A673 (cell line): ENCODE results near the gene CD6. TPM values are rescaled to one million over a fixed set of nuclear protein-coding genes. Genes with fewer than 3 reads are reported as not detected.

Experiments used
- BruUV-seq: library from RNA; stranded (reverse); fragments of 400-500 nt; replicated peaks from 2 replicates; lab custom pipeline; 2021; lab: Mats Ljungman, UMichigan
- CTCF ChIA-PET: fragments of 300-600 bp; sonication (Branson Sonifier 250); formaldehyde crosslinking; loops from one replicate; lab custom pipeline; 2022; ENCODE audit warnings: antibody characterized with exemption; lab: Charles Lee
- POLR2A ChIA-PET: fragments of 300-600 bp; sonication (Branson Sonifier 250); formaldehyde crosslinking; loops from one replicate; lab custom pipeline; 2022; ENCODE audit warnings: antibody characterized with exemption; ENCODE audit not compliant: low non-redundant PET; lab: Charles Lee
- DNase-seq: peaks from one replicate; pipeline ENCODE4 v3.0.0-alpha.2; 2015; ENCODE audit warnings: low spot score
- H3K27ac ChIP-seq: fragments of 200-600 bp; sonication (generic); 2 replicates; pipeline ENCODE4 v1.5.1; 2016; ENCODE audit warnings: mixed run types, low read depth, mild to moderate bottlenecking, mixed read lengths, antibody characterized with exemption, low read length; ENCODE audit not compliant: poor library complexity, severe bottlenecking
- H3K27me3 ChIP-seq: fragments of 200-600 bp; sonication (generic); replicated peaks from 2 replicates; pipeline ENCODE4 v1.6.1; 2017; ENCODE audit warnings: mixed run types, low read depth, mild to moderate bottlenecking, mixed read lengths, antibody characterized with exemption, low read length; ENCODE audit not compliant: insufficient read depth, poor library complexity
- H3K36me3 ChIP-seq: fragments of 200-600 bp; sonication (generic); 2 replicates; pipeline ENCODE4 v1.6.1; 2016; ENCODE audit warnings: mixed run types, mild to moderate bottlenecking, mixed read lengths, antibody characterized with exemption, low read length; ENCODE audit not compliant: insufficient read depth, poor library complexity, severe bottlenecking
- H3K4me1 ChIP-seq: fragments of 200-600 bp; sonication (generic); 2 replicates; pipeline ENCODE4 v1.6.1; 2017; ENCODE audit warnings: mixed run types, mild to moderate bottlenecking, mixed read lengths, antibody characterized with exemption, low read length; ENCODE audit not compliant: insufficient read depth, poor library complexity, severe bottlenecking
- H3K4me3 ChIP-seq: fragments of 200-600 bp; sonication (generic); 2 replicates; pipeline ENCODE4 v1.5.1; 2016; ENCODE audit warnings: low read depth, mixed run types, mild to moderate bottlenecking, mixed read lengths, low read length; ENCODE audit not compliant: poor library complexity, severe bottlenecking
- H3K9me3 ChIP-seq: fragments of 200-600 bp; sonication (generic); 2 replicates; pipeline ENCODE4 v1.6.1; 2016; ENCODE audit warnings: mixed run types, low read depth, mild to moderate bottlenecking, mixed read lengths, antibody characterized with exemption, low read length; ENCODE audit not compliant: poor library complexity, severe bottlenecking
- CTCF ChIP-seq: fragments of 300-800, 200-600 bp; sonication (generic); conservative IDR thresholded peaks from 2 replicates; pipeline ENCODE4 v1.5.1; 2017; ENCODE audit warnings: low read depth, mild to moderate bottlenecking, antibody characterized with exemption, low read length, moderate library complexity, mixed read lengths
- EZH2 ChIP-seq: fragments of 200-600 bp; sonication (generic); IDR thresholded peaks from 2 replicates; pipeline ENCODE4 v1.6.1; 2017; ENCODE audit warnings: borderline replicate concordance, low read depth, mild to moderate bottlenecking, mixed read lengths, antibody characterized with exemption, low read length; ENCODE audit not compliant: poor library complexity, severe bottlenecking
- intact Hi-C: fragments of 100-400 bp; cut with micrococcal nuclease; formaldehyde crosslinking; loops from one replicate; pipeline ENCODE4 v1.10.0; 2022; ENCODE audit not compliant: unreplicated experiment
- total RNA-seq: library from RNA; stranded (reverse); gene quantifications from 2 replicates; pipeline ENCODE4 v1.2.3, GENCODE V29; 2021

The CD6 gene
- total RNA-seq, 1 experiment from 2014 or later, result not detected

GRCh38 chr11:60937144-60937527, 34.3 kb upstream of the CD6 start:
- ChIA-PET POLR2A (interaction anchor here (0.6 kb wide), 1 partner anchor 13 kb away, joined by 3 read pairs; no protein-coding TSS in a partner anchor), CTCF (no interaction called here)
- no peak overlapping the region for H3K27ac ChIP-seq
- no peaks in the 10 kb centered on the region for H3K27me3 ChIP-seq
- intact Hi-C loops, result no loop called here
- no TSS peak for BruUV-seq
- no peak overlapping the region for H3K4me3 ChIP-seq
- DNase-seq, result no peak
- H3K4me1 ChIP-seq, result no peaks in the 10 kb centered on the region
- no peaks in the 10 kb centered on the region for H3K9me3 ChIP-seq
- TF ChIP-seq CTCF (no peak), EZH2 (no peak)
- H3K36me3 ChIP-seq, result peaks cover 6% of the 10 kb centered on the region

GRCh38 chr11:60937811-60938210, 33.7 kb upstream of the CD6 start:
- POLR2A ChIA-PET, result no interaction called here
- H3K4me1 ChIP-seq, result no peaks in the 10 kb centered on the region
- BruUV-seq, result no TSS peak
- H3K9me3 ChIP-seq, result no peaks in the 10 kb centered on the region
- peaks cover under 1% of the 10 kb centered on the region for H3K36me3 ChIP-seq
- intact Hi-C loops, result no loop called here
- no peak for DNase-seq
- H3K27me3 ChIP-seq, result no peaks in the 10 kb centered on the region
- no peak overlapping the region for H3K4me3 ChIP-seq
- TF ChIP-seq CTCF (no peak), EZH2 (no peak)
- H3K27ac ChIP-seq, result no peak overlapping the region
- CTCF ChIA-PET, result no interaction called here

GRCh38 chr11:60938500-60938899, 33.0 kb upstream of the CD6 start:
- no peak for DNase-seq
- intact Hi-C loops, result no loop called here
- TF ChIP-seq CTCF (no peak), EZH2 (no peak)
- Histone ChIP-seq H3K27me3 (no peaks in the 10 kb centered on the region), H3K9me3 (no peaks in the 10 kb centered on the region), H3K36me3 (no peaks in the 10 kb centered on the region), H3K4me3 (no peak overlapping the region), H3K4me1 (no peaks in the 10 kb centered on the region), H3K27ac (no peak overlapping the region)
- ChIA-PET CTCF (no interaction called here), POLR2A (no interaction called here)
- no TSS peak for BruUV-seq
